ACC112 (cell line): ENCODE measurements around the gene MAML3.

Experiments used
- H2AFZ ChIP-seq: fragments of 200-600 bp; sonication (generic); one replicate; pipeline ENCODE4 v1.6.0; 2017; ENCODE audit warnings: antibody characterized with exemption, low read length; ENCODE audit not compliant: unreplicated experiment
- H3K27ac ChIP-seq: fragments of 200-600 bp; sonication (generic); 2 replicates; pipeline ENCODE4 v1.5.1; 2014; ENCODE audit warnings: low read depth, mild to moderate bottlenecking, antibody characterized with exemption, low read length, moderate library complexity
- H3K27me3 ChIP-seq: fragments of 200-600 bp; sonication (generic); 2 replicates; pipeline ENCODE4 v1.6.1; 2014; ENCODE audit warnings: mild to moderate bottlenecking, antibody characterized with exemption, low read length, moderate library complexity, mixed read lengths; ENCODE audit not compliant: insufficient read depth
- H3K36me3 ChIP-seq: fragments of 200-600 bp; sonication (generic); 2 replicates; pipeline ENCODE4 v1.6.1; 2016; ENCODE audit warnings: mild to moderate bottlenecking, antibody characterized with exemption, low read length, moderate library complexity, mixed read lengths; ENCODE audit not compliant: insufficient read depth
- H3K4me1 ChIP-seq: fragments of 200-600 bp; sonication (generic); one replicate; pipeline ENCODE4 v1.6.1; 2016; ENCODE audit warnings: low read length, mixed read lengths; ENCODE audit not compliant: insufficient read depth, unreplicated experiment, control insufficient read depth
- H3K4me3 ChIP-seq: fragments of 200-600 bp; sonication (generic); 2 replicates; pipeline ENCODE4 v1.5.1; 2014; ENCODE audit warnings: mild to moderate bottlenecking, low read depth, low read length
- H3K79me2 ChIP-seq: fragments of 200-600 bp; sonication (generic); one replicate; pipeline ENCODE4 v1.6.0; 2016; ENCODE audit warnings: low read length; ENCODE audit not compliant: control insufficient read depth, unreplicated experiment, insufficient read depth

MAML3 gene

GRCh38 chr4:140090215-140090731 lies 63.7 kb downstream of the MAML3 start:
- Histone ChIP-seq H3K27me3 (no peaks in the 10 kb centered on the region), H3K36me3 (no peaks in the 10 kb centered on the region), H3K4me3 (no peak overlapping the region), H3K4me1 (peaks cover 22% of the 10 kb centered on the region), H2AFZ (no peak overlapping the region), H3K27ac (peak overlapping the region; percentile 30), H3K79me2 (no peaks in the 10 kb centered on the region)

- H3K4me1 ChIP-seq = peaks cover 22% of the 10 kb centered on the region
Measured at GRCh38 chr4:140089216-140089615, 64.8 kb downstream of the MAML3 start.

GRCh38 chr4:140088323-140088967 lies 65.5 kb downstream of the MAML3 start:
- Histone ChIP-seq H3K79me2 (no peaks in the 10 kb centered on the region), H3K4me3 (no peak overlapping the region), H3K27me3 (no peaks in the 10 kb centered on the region), H3K36me3 (no peaks in the 10 kb centered on the region), H2AFZ (no peak overlapping the region), H3K27ac (no peak overlapping the region), H3K4me1 (peaks cover 22% of the 10 kb centered on the region)

More at GRCh38 chr4:140089216-140089615, 64.8 kb downstream of the MAML3 start:
- Histone ChIP-seq H3K27ac (0 out of 2 replicates have a peak overlapping the region, but pooled peaks have one; percentile 14), H3K36me3 (no peaks in the 10 kb centered on the region), H3K4me3 (no peak overlapping the region), H3K27me3 (no peaks in the 10 kb centered on the region), H3K79me2 (no peaks in the 10 kb centered on the region), H2AFZ (no peak overlapping the region)

GRCh38 chr4:140085881-140086280 lies 68.1 kb downstream of the MAML3 start:
- Histone ChIP-seq H3K4me3 (no peak overlapping the region), H3K36me3 (no peaks in the 10 kb centered on the region), H3K27ac (no peak overlapping the region), H3K79me2 (no peaks in the 10 kb centered on the region), H3K4me1 (peaks cover 8% of the 10 kb centered on the region), H3K27me3 (no peaks in the 10 kb centered on the region), H2AFZ (no peak overlapping the region)

GRCh38 chr4:140085062-140085622 lies 68.8 kb downstream of the MAML3 start:
- H3K4me3 ChIP-seq = no peak overlapping the region
- no peaks in the 10 kb centered on the region for H3K79me2 ChIP-seq
- H3K27ac ChIP-seq = no peak overlapping the region
- no peaks in the 10 kb centered on the region for H3K36me3 ChIP-seq
- H2AFZ ChIP-seq = no peak overlapping the region
- H3K4me1 ChIP-seq = peaks cover 3% of the 10 kb centered on the region
- no peaks in the 10 kb centered on the region for H3K27me3 ChIP-seq

GRCh38 chr4:140084385-140084784 lies 69.6 kb downstream of the MAML3 start:
- no peaks in the 10 kb centered on the region for H3K4me1 ChIP-seq
- no peak overlapping the region for H3K4me3 ChIP-seq
- no peak overlapping the region for H3K27ac ChIP-seq
- H2AFZ ChIP-seq = no peak overlapping the region
- no peaks in the 10 kb centered on the region for H3K27me3 ChIP-seq
- H3K36me3 ChIP-seq = no peaks in the 10 kb centered on the region
- no peaks in the 10 kb centered on the region for H3K79me2 ChIP-seq

- no peak overlapping the region for H3K27ac ChIP-seq
- peaks cover 11% of the 10 kb centered on the region for H3K4me1 ChIP-seq
- no peak overlapping the region for H3K4me3 ChIP-seq
- no peaks in the 10 kb centered on the region for H3K27me3 ChIP-seq
- H3K36me3 ChIP-seq = no peaks in the 10 kb centered on the region
- H3K79me2 ChIP-seq = no peaks in the 10 kb centered on the region
- H2AFZ ChIP-seq = no peak overlapping the region
Measured at GRCh38 chr4:140082391-140082755, 71.6 kb downstream of the MAML3 start.

GRCh38 chr4:140081641-140082390 lies 72.2 kb downstream of the MAML3 start:
- H3K79me2 ChIP-seq = no peaks in the 10 kb centered on the region
- no peak overlapping the region for H3K4me3 ChIP-seq
- no peaks in the 10 kb centered on the region for H3K27me3 ChIP-seq
- no peaks in the 10 kb centered on the region for H3K36me3 ChIP-seq
- no peak overlapping the region for H2AFZ ChIP-seq
- no peak overlapping the region for H3K27ac ChIP-seq
- H3K4me1 ChIP-seq = peaks cover 11% of the 10 kb centered on the region

- no peak overlapping the region for H3K27ac ChIP-seq
- H3K79me2 ChIP-seq = no peaks in the 10 kb centered on the region
Measured at GRCh38 chr4:140080883-140081282, 73.1 kb downstream of the MAML3 start.

GRCh38 chr4:140078366-140078765 lies 75.6 kb downstream of the MAML3 start:
- Histone ChIP-seq H3K27ac (peak overlapping the region; percentile 6), H3K27me3 (no peaks in the 10 kb centered on the region), H3K79me2 (no peaks in the 10 kb centered on the region)

More at GRCh38 chr4:140080883-140081282, 73.1 kb downstream of the MAML3 start:
- H3K36me3 ChIP-seq = no peaks in the 10 kb centered on the region
- H3K4me1 ChIP-seq = peaks cover 11% of the 10 kb centered on the region
- H3K27me3 ChIP-seq = no peaks in the 10 kb centered on the region
- H3K4me3 ChIP-seq = no peak overlapping the region
- no peak overlapping the region for H2AFZ ChIP-seq

More at GRCh38 chr4:140078366-140078765, 75.6 kb downstream of the MAML3 start:
- H3K4me3 ChIP-seq = no peak overlapping the region
- H2AFZ ChIP-seq = peak overlapping the region; percentile 61
- H3K4me1 ChIP-seq = peaks cover 11% of the 10 kb centered on the region
- H3K36me3 ChIP-seq = no peaks in the 10 kb centered on the region
